H1 (cell line): ENCODE measurements around the gene RPIA. TPM values are rescaled to one million over a fixed set of nuclear protein-coding genes. Genes with fewer than 3 reads are reported as not detected.

ENCODE experiments used
- CTCF ChIA-PET: fragments of 300-600 bp; sonication (Branson Sonifier 250); formaldehyde crosslinking; loops from one replicate; lab custom pipeline; 2021; ENCODE audit not compliant: partially characterized antibody; lab: Charles Lee
- POLR2A ChIA-PET: fragments of 300-600 bp; sonication (Branson Sonifier 250); formaldehyde crosslinking; loops from one replicate; lab custom pipeline; 2021; ENCODE audit warnings: inconsistent platforms; ENCODE audit not compliant: partially characterized antibody; lab: Charles Lee
- DNase-seq, 2 experiments: peaks; one replicate each; pipeline versions ENCODE4 v3.0.0 to v3.0.0-alpha.2; 2010 to 2022; ENCODE audit warnings: low spot score in 2 of 2, low read depth in 1 of 2, mixed read lengths in 1 of 2
- FAIRE-seq: peaks from 2 replicates; lab custom pipeline; 2011; peaks lifted over from hg19 to GRCh38; lab: Jason Lieb, UNC
- H2AFZ ChIP-seq: 2 replicates; pipeline ENCODE4 v1.8.1; 2012; ENCODE audit warnings: low read length, inconsistent platforms
- H2AK5ac ChIP-seq: 2 replicates; pipeline ENCODE4 v1.6.1; 2013; ENCODE audit warnings: low read depth, low read length
- H2BK120ac ChIP-seq: replicated peaks from 2 replicates; pipeline ENCODE3; 2013; ENCODE audit warnings: low read depth, low read length, inconsistent platforms
- H2BK12ac ChIP-seq: 2 replicates; pipeline ENCODE4 v1.6.1; 2013; ENCODE audit warnings: low read depth, low read length
- H2BK15ac ChIP-seq: 2 replicates; pipeline ENCODE4 v1.6.1; 2013; ENCODE audit warnings: low read length
- H2BK20ac ChIP-seq: 2 replicates; pipeline ENCODE4 v1.6.1; 2013; ENCODE audit warnings: low read length
- H2BK5ac ChIP-seq: 2 replicates; pipeline ENCODE4 v1.6.1; 2013; ENCODE audit warnings: low read depth, low read length
- H3K14ac ChIP-seq: 2 replicates; pipeline ENCODE4 v1.6.1; 2013; ENCODE audit warnings: inconsistent platforms; ENCODE audit not compliant: insufficient read length
- H3K18ac ChIP-seq: 2 replicates; pipeline ENCODE4 v1.6.1; 2013; ENCODE audit warnings: low read length; ENCODE audit errors: extremely low read depth
- H3K23ac ChIP-seq: 2 replicates; pipeline ENCODE4 v1.6.1; 2013; ENCODE audit warnings: inconsistent platforms; ENCODE audit not compliant: insufficient read length
- H3K23me2 ChIP-seq: 2 replicates; pipeline ENCODE4 v1.6.1; 2013; ENCODE audit warnings: low read depth, low read length
- H3K27ac ChIP-seq: 2 replicates; pipeline ENCODE4 v1.6.1; 2011; ENCODE audit warnings: low read depth, low read length, inconsistent platforms
- H3K27me3 ChIP-seq, 4 experiments: replicated peaks in 1 of 4; 1 replicate in 1 of 4; 2 replicates in 3 of 4; pipeline versions ENCODE4 v1.6.1 to v1.8.1; 2011 to 2013; ENCODE audit warnings: low read length in 3 of 4, mild to moderate bottlenecking in 3 of 4, inconsistent platforms in 2 of 4, mixed read lengths in 2 of 4, moderate library complexity in 1 of 4; ENCODE audit not compliant: control insufficient read depth in 3 of 4, insufficient read depth in 3 of 4; ENCODE audit errors: extremely low read depth in 1 of 4
- H3K36me3 ChIP-seq, 4 experiments: 2 replicates each; pipeline versions ENCODE4 v1.6.1 to v1.8.1; 2011 to 2013; ENCODE audit warnings: mild to moderate bottlenecking in 4 of 4, low read length in 3 of 4, moderate library complexity in 2 of 4, control low read depth in 1 of 4, inconsistent platforms in 1 of 4; ENCODE audit not compliant: insufficient read depth in 4 of 4, control insufficient read depth in 2 of 4
- H3K4ac ChIP-seq: replicated peaks from 2 replicates; pipeline ENCODE3; 2013; ENCODE audit warnings: low read length, low read depth, mixed read lengths, inconsistent platforms; ENCODE audit not compliant: insufficient read length
- H3K4me1 ChIP-seq, 4 experiments: replicated peaks in 1 of 4; 1 replicate in 1 of 4; 2 replicates in 3 of 4; pipeline versions ENCODE4 v1.6.1 to v1.8.1; 2011 to 2013; ENCODE audit warnings: low read length in 3 of 4, inconsistent platforms in 2 of 4, mixed read lengths in 1 of 4; ENCODE audit not compliant: insufficient read depth in 4 of 4, control insufficient read depth in 3 of 4
- H3K4me2 ChIP-seq, 2 experiments: 2 replicates each; pipeline versions ENCODE4 v1.6.1 to v1.8.1; 2011 to 2013; ENCODE audit warnings: low read depth in 2 of 2, low read length in 2 of 2, control low read depth in 1 of 2, inconsistent platforms in 1 of 2, mild to moderate bottlenecking in 1 of 2; ENCODE audit not compliant: insufficient read depth in 1 of 2
- H3K4me3 ChIP-seq, 4 experiments: fragments of 200-600, 300-600 bp in 1 of 4; sonication (generic), shearing (Covaris generic), sonication (Bioruptor Twin) in 1 of 4; 2 replicates each; pipeline versions ENCODE4 v1.5.1 to v1.8.1; 2011 to 2016; ENCODE audit warnings: low read length in 4 of 4, low read depth in 3 of 4, control low read depth in 2 of 4, inconsistent platforms in 2 of 4, mild to moderate bottlenecking in 2 of 4, mixed read lengths in 1 of 4, moderate library complexity in 1 of 4; ENCODE audit not compliant: insufficient read depth in 2 of 4; ENCODE audit errors: extremely low read depth in 1 of 4
- H3K56ac ChIP-seq: replicated peaks from 2 replicates; pipeline ENCODE3; 2013; ENCODE audit warnings: low read depth, mild to moderate bottlenecking, mixed read lengths, low read length, inconsistent platforms; ENCODE audit not compliant: insufficient read length
- H3K79me1 ChIP-seq: 2 replicates; pipeline ENCODE4 v1.6.1; 2013; ENCODE audit warnings: low read depth, low read length, control low read depth
- H3K79me2 ChIP-seq, 2 experiments: 2 replicates each; pipeline versions ENCODE4 v1.6.1 to v1.8.1; 2012 to 2013; ENCODE audit warnings: low read length in 2 of 2, mild to moderate bottlenecking in 2 of 2, inconsistent platforms in 1 of 2; ENCODE audit not compliant: insufficient read depth in 2 of 2, control insufficient read depth in 1 of 2
- H3K9ac ChIP-seq, 4 experiments: replicated peaks in 1 of 4; 1 replicate in 1 of 4; 2 replicates in 3 of 4; pipeline versions ENCODE4 v1.6.1 to v1.8.1; 2011 to 2013; ENCODE audit warnings: low read depth in 3 of 4, low read length in 3 of 4, control low read depth in 2 of 4, mild to moderate bottlenecking in 2 of 4, moderate library complexity in 2 of 4, inconsistent platforms in 1 of 4; ENCODE audit errors: extremely low read depth in 1 of 4
- H3K9me3 ChIP-seq, 2 experiments: 2 replicates each; pipeline versions ENCODE4 v1.6.1 to v1.8.1; 2012 to 2013; ENCODE audit warnings: mild to moderate bottlenecking in 2 of 2, moderate library complexity in 2 of 2, control low read depth in 1 of 2, inconsistent platforms in 1 of 2, low read depth in 1 of 2, low read length in 1 of 2, mixed read lengths in 1 of 2; ENCODE audit not compliant: insufficient read depth in 2 of 2
- H4K20me1 ChIP-seq, 2 experiments: replicated peaks in 1 of 2; 2 replicates each; pipeline versions ENCODE3 to v1.8.1; 2011 to 2013; ENCODE audit warnings: inconsistent platforms in 2 of 2, low read length in 2 of 2, mild to moderate bottlenecking in 1 of 2; ENCODE audit not compliant: insufficient read depth in 2 of 2, control insufficient read depth in 1 of 2
- H4K5ac ChIP-seq: 2 replicates; pipeline ENCODE4 v1.6.1; 2013; ENCODE audit warnings: low read length, low read depth, mixed read lengths, inconsistent platforms; ENCODE audit not compliant: insufficient read length
- H4K8ac ChIP-seq: 2 replicates; pipeline ENCODE4 v1.8.0; 2013; ENCODE audit warnings: mild to moderate bottlenecking, moderate library complexity, low read length, inconsistent platforms; ENCODE audit not compliant: insufficient read depth; ENCODE audit errors: extremely low read depth
- H4K91ac ChIP-seq: replicated peaks from 2 replicates; pipeline ENCODE3; 2013; ENCODE audit warnings: low read length, mixed read lengths, inconsistent platforms; ENCODE audit not compliant: insufficient read length
- ATF3 ChIP-seq: IDR thresholded peaks from 2 replicates; pipeline ENCODE4 v1.6.1; 2011; ENCODE audit warnings: low read depth, mild to moderate bottlenecking, low read length; ENCODE audit not compliant: insufficient read depth
- BACH1 ChIP-seq: IDR thresholded peaks from 2 replicates; pipeline ENCODE4 v1.6.1; 2012; ENCODE audit warnings: low read length, improper control_type of control experiment
- HDAC2 ChIP-seq, 2 experiments: fragments of 300-600 bp in 1 of 2; sonication (generic) in 1 of 2; IDR thresholded peaks; 2 replicates each; pipeline ENCODE4 v1.6.1; 2011 to 2012; ENCODE audit warnings: low read depth in 2 of 2, low read length in 2 of 2, mild to moderate bottlenecking in 2 of 2, moderate library complexity in 2 of 2, borderline replicate concordance in 1 of 2, inconsistent platforms in 1 of 2
- JUN ChIP-seq: IDR thresholded peaks from 2 replicates; pipeline ENCODE4 v1.6.1; 2011; ENCODE audit warnings: low read depth, mild to moderate bottlenecking, improper control_type of control experiment, low read length
- MAFK ChIP-seq: IDR thresholded peaks from 2 replicates; pipeline ENCODE4 v1.6.1; 2012; ENCODE audit warnings: low read depth, mild to moderate bottlenecking, improper control_type of control experiment, low read length
- NANOG ChIP-seq: IDR thresholded peaks from 2 replicates; pipeline ENCODE4 v1.6.1; 2011; ENCODE audit warnings: low read length, low read depth, mild to moderate bottlenecking, inconsistent platforms; ENCODE audit not compliant: insufficient read depth, poor library complexity, severe bottlenecking
- POLR2A ChIP-seq, 2 experiments: IDR thresholded peaks; 1 replicate in 1 of 2; 2 replicates in 1 of 2; pipeline ENCODE4 v1.6.1; 2011; ENCODE audit warnings: low read depth in 2 of 2, low read length in 2 of 2, mild to moderate bottlenecking in 2 of 2; ENCODE audit errors: control extremely low read depth in 1 of 2
- RFX5 ChIP-seq: IDR thresholded peaks from 2 replicates; pipeline ENCODE4 v1.6.1; 2011; ENCODE audit warnings: low read depth, low read length, improper control_type of control experiment, borderline replicate concordance
- SIRT6 ChIP-seq: IDR thresholded peaks from one replicate; pipeline ENCODE4 v1.7.1; 2012; ENCODE audit warnings: low read length, inconsistent platforms
- SP2 ChIP-seq: IDR thresholded peaks from 2 replicates; pipeline ENCODE4 v1.6.1; 2012; ENCODE audit warnings: mild to moderate bottlenecking, low read length, inconsistent platforms
- SP4 ChIP-seq: IDR thresholded peaks from 2 replicates; pipeline ENCODE4 v1.6.1; 2012; ENCODE audit warnings: low read length, inconsistent platforms
- TEAD4 ChIP-seq: IDR thresholded peaks from 2 replicates; pipeline ENCODE4 v1.6.1; 2012; ENCODE audit warnings: low read depth, low read length, inconsistent platforms, mixed read lengths
- USF2 ChIP-seq: IDR thresholded peaks from 2 replicates; pipeline ENCODE4 v1.6.1; 2011; ENCODE audit warnings: low read length, improper control_type of control experiment
- YY1 ChIP-seq: IDR thresholded peaks from 2 replicates; pipeline ENCODE4 v1.6.1; 2011; ENCODE audit warnings: low read depth, mild to moderate bottlenecking, low read length
- WGBS, 2 experiments: shearing (Covaris generic) in 1 of 2; methylation state at CpG; one replicate each; pipeline versions ENCODE4 v1.1.6 to v1.1.7; 2013 to 2015; ENCODE audit warnings: low lambda C conversion rate in 2 of 2, mixed read lengths in 2 of 2, inconsistent platforms in 1 of 2, low coverage in 1 of 2, missing lambda C conversion rate in 1 of 2; ENCODE audit not compliant: insufficient replicate concordance in 2 of 2, insufficient coverage in 1 of 2, insufficient read length in 1 of 2; ENCODE audit errors: extremely low coverage in 1 of 2, missing lambda C conversion rate in 1 of 2; 5-methylcytosine and 5-hydroxymethylcytosine counted together
- polyA plus RNA-seq, 7 experiments: library from polyadenylated mRNA; depleted of rRNA in 3 of 7; stranded (reverse) in 5 of 7; unstranded in 2 of 7; fragments of >200 nt in 5 of 7; fragments of 200-250 nt in 2 of 7; gene quantifications; 1 replicate in 5 of 7; 2 replicates in 1 of 7; 4 replicates in 1 of 7; pipeline versions ENCODE4 v1.2.1 to v1.2.3, GENCODE V29; 2011 to 2013; ENCODE audit warnings: missing spikeins in 2 of 7, mixed read lengths in 2 of 7
- total RNA-seq: library from RNA; stranded (reverse); fragmentation: NEBNext Ultra II Directional; extraction: Animal tissue kit (Norgen Biotek cat#: 25700); gene quantifications from 2 replicates; pipeline ENCODE4 v1.2.1, GENCODE V29; 2021

The RPIA gene
- total and polyA plus RNA-seq, 2 of the 8 experiments (the other 6 are each of a cell fraction or from before 2014, with no cell fraction given) = 13.1 to 24.0 TPM

- Histone ChIP-seq H3K36me3 (no peaks in the 10 kb centered on the region), H2BK20ac (no peak overlapping the region), H2BK5ac (no peak overlapping the region), H3K9ac (no peak overlapping the region), H3K4ac (no peak overlapping the region), H3K79me1 (no peaks in the 10 kb centered on the region), H2BK120ac (no peak overlapping the region), H4K20me1 (no peaks in the 10 kb centered on the region), H3K4me2 (no peak overlapping the region), H3K4me1 (no peaks in the 10 kb centered on the region), H3K14ac (no peak overlapping the region), H2AFZ (no peak overlapping the region), H2AK5ac (no peak overlapping the region), H3K4me3 (no peak overlapping the region), H3K79me2 (no peaks in the 10 kb centered on the region), H3K23ac (no peak overlapping the region), H2BK12ac (no peak overlapping the region), H3K9me3 (no peaks in the 10 kb centered on the region), H4K91ac (no peak overlapping the region), H4K5ac (no peak overlapping the region), H2BK15ac (no peak overlapping the region), H3K23me2 (no peaks in the 10 kb centered on the region), H3K56ac (no peak overlapping the region), H3K27me3 (no peaks in the 10 kb centered on the region), H3K18ac (no peak overlapping the region), H4K8ac (no peak overlapping the region), H3K27ac (no peak overlapping the region)
- ChIA-PET POLR2A (interaction anchor here (0.6 kb wide), 1 partner anchor 254 kb away, joined by 4 read pairs; no protein-coding TSS in a partner anchor), CTCF (interaction anchor here (0.6 to 13.6 kb wide), 12 partner anchors 13 to 461 kb away, joined by 3 to 306 read pairs (median 3); partner anchors contain the start of gene RPIA)
- FAIRE-seq = no peak
- no peak for DNase-seq
- 78% methylated on average over 1 of the region's 1 CpG; no CpG with 5 or more reads in 1 of the 2 experiments for WGBS, 2 experiments
- TF ChIP-seq ATF3 = no peak
- no peak for TF ChIP-seq NANOG
- no peak for TF ChIP-seq HDAC2 (IDR thresholded peaks at IDR 0.05; ENCODE audit: borderline replicate concordance in 1 of 2, low read depth in 2 of 2, low read length in 2 of 2)
- no peak for TF ChIP-seq RFX5
- TF ChIP-seq SP2 = no peak
- TF ChIP-seq SP4 = no peak
- TF ChIP-seq TEAD4 = no peak
- TF ChIP-seq YY1 = no peak
- no peak for TF ChIP-seq SIRT6
- TF ChIP-seq USF2 = no peak
- TF ChIP-seq JUN = no peak
- no peak for TF ChIP-seq BACH1
- no peak for TF ChIP-seq MAFK
- TF ChIP-seq POLR2A (IDR thresholded peaks at IDR 0.05; ENCODE audit: control extremely low read depth in 1 of 2, low read depth in 2 of 2, low read length in 2 of 2) = no peak
These were observed 18.1 kb upstream of the RPIA start for GRCh38 chr2:88673363-88673762.
